DMS153 (cell line): ENCODE results near the gene SLCO4A1.

ENCODE experiments used
- DNase-seq: peaks from one replicate; lab custom pipeline; 2025; lab: John Stamatoyannopoulos, UW

The SLCO4A1 gene

DNA sequence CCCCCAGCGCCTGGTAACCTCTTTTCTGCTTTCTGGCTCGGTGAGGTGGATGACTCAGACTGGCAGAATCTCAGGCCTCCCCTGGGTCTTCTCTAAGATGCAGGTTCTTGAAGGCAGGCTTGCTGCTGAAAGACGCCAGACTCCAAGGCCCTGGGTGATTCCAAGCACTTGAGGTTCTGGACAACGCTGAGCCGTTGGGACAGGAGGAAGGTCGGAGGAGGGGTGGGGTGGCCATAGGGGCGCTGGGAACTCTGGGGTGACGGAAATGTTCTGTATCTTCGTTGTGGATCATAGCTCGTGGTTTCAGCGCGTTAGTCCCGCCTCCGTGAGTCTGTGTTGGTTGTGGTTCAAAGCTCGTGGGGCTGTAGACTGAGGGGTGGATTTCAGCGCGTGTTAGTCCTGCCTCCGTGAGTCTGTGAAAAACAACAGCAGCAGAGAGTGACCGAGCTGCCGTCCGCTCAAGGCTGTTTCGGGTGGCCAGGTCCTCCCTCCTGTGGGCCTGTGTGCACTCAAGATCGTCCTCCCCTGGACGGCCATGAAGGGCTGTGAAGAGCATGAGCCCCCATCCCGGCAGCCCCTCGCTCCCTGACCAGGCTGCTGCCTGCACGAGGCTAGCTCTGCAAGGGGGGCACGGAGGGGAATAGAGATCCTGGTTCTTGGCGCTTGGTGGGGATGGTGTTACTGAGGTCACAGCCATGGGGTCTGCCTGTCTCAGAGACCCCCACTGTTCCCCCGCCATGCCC is 74.1 kb downstream of the SLCO4A1 start:
- no peak for DNase-seq

DNA sequence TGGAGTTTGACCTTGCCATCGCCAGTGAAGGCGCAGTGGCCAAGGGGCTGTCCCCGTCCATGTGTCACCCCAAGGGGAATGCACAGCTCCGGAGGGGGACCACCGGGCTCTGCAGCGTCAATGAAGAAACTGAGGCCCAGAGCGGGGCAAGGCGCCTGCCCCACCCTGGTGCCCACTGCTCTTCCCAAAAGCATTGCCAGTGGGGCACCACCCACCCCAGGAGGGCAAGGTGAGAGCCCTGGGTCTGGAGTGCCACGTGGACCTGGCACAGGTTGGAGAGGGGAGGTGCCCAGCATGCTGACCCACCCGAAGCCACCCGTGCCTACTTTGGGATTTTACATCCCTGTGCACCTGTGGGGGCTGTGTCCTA is 74.6 kb downstream of the SLCO4A1 start:
- no peak for DNase-seq

DNA sequence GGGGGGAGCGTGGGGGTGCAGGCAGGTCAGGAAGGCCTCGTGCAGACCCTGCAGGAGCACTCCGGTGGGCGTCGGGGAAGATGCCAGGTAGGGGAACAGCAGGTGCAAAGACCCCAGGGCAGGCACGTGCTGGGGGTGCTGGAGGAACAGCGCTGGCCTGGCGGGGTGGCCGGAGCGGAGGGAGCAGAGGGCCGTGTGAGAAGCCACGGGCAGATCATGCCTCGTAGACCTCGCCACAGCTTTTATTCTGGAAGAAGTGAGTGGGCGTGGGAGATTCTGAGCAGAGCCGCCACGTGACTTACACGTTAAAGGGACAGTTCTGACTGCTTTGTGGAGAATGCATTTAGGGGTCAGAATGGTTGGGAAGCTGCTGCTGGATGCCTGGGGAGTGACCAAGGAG is 75.6 kb downstream of the SLCO4A1 start:
- DNase-seq = no peak

DNA sequence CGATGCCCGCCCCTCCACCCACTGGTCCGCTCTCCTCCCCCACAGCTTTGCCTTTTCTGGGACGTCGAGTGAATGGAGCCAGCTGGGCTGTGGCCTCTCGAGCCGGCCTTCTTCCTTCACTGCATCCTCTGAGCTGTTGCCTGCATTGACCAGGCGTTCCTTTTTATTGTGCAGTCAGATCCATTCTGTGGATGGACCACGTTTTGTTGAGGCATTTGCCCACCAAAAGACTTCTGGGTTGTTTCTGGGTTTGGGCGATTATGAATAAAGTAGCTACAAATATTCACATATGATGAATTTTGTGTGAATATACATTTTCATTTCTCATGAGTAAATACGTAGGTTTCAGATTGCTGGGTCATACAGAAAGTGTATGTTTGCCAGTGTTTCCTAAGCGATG is 76.2 kb downstream of the SLCO4A1 start:
- DNase-seq = no peak

DNA sequence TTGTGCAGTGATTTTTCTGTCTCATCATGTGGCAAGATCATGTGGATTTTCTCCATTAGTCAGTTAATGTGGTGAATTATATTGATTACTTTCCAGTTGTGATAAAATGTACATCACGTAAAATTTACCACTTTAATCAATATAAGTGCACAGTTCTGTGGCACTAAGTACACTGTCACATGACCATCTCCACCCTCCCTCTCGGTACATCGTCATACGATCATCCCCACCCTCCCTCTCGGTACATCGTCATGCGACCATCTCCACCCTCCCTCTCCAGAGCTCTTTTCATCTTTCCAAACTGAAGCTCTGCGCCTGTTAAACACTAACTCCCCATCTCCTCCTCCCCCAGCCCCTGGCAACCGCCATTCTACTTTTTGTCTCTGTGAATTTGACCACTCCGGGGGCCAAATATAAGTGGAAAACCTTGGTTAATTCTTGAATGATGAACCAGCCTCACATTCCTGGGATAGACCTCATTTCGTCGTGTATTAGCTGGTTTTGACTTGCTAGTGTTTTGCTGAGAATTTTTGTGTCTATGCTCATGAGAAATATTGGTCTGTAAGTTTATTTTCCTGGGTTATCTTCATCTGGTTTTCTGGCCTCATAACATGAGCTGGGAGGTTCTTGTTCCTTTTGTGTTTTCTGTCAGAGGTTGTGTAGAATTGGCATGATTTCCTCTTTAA is 77.1 kb downstream of the SLCO4A1 start:
- DNase-seq = no peak
